A549 (cell line): ENCODE results near the gene SLC17A7. TPM values are rescaled to one million over a fixed set of nuclear protein-coding genes. Genes with fewer than 3 reads are reported as not detected.

Source experiments
- ATAC-seq, 2 experiments: fragments of 200-7000 bp in 1 of 2; fragments of >200 bp in 1 of 2; cut with Nextera tagmentation in 1 of 2; cut with Tn5 transposase in 1 of 2; 3 replicates each; pipeline versions ENCODE4 v1.8.0 to v1.9.1; 2018 to 2020; ENCODE audit warnings: mild to moderate bottlenecking in 1 of 2, moderate library complexity in 1 of 2
- CTCF ChIA-PET: fragments of 300-600 bp; sonication (Branson Sonifier 250); formaldehyde crosslinking; extraction: SDS; loops from one replicate; lab custom pipeline; 2021; ENCODE audit warnings: antibody characterized with exemption, inconsistent platforms; lab: Yijun Ruan, JAX
- POLR2A ChIA-PET: fragments of 350-600 bp; formaldehyde crosslinking; extraction: SDS; loops from one replicate; lab custom pipeline; 2021; ENCODE audit warnings: antibody characterized with exemption, inconsistent platforms; lab: Yijun Ruan, JAX
- DNase-seq, 2 experiments: peaks; one replicate each; pipeline versions ENCODE4 v3.0.0 to v3.0.0-alpha.2; 2011 to 2016; ENCODE audit warnings: low read depth in 1 of 2, low spot score in 1 of 2
- FAIRE-seq: peaks from 2 replicates; lab custom pipeline; 2011; peaks lifted over from hg19 to GRCh38; lab: Jason Lieb, UNC
- H3K27ac ChIP-seq, 2 experiments: fragments of >200 bp; sonication (Bioruptor Twin); formaldehyde crosslinking; 3 replicates each; pipeline ENCODE4 v1.5.1; 2016 to 2017
- H3K4me1 ChIP-seq: fragments of >200 bp; sonication (Bioruptor Twin); formaldehyde crosslinking; 3 replicates; pipeline ENCODE4 v1.6.1; 2016
- H3K4me2 ChIP-seq: fragments of >200 bp; sonication (Bioruptor Twin); formaldehyde crosslinking; 3 replicates; pipeline ENCODE4 v1.6.1; 2016
- H3K4me3 ChIP-seq: fragments of >200 bp; sonication (Bioruptor Twin); formaldehyde crosslinking; 3 replicates; pipeline ENCODE4 v1.5.1; 2016
- H3K9me3 ChIP-seq: fragments of >200 bp; sonication (Bioruptor Twin); formaldehyde crosslinking; 3 replicates; pipeline ENCODE4 v1.6.1; 2016
- CHD2 ChIP-seq: fragments of 150-350 bp; IDR thresholded peaks from 2 replicates; pipeline ENCODE4 v1.6.1; 2014; ENCODE audit warnings: low read length; ENCODE audit not compliant: partially characterized antibody
- EHF ChIP-seq: fragments of 250-450 bp; sonication (Bioruptor Pico); IDR thresholded peaks from 2 replicates; pipeline ENCODE4 v1.5.0; 2020; ENCODE audit warnings: mild to moderate bottlenecking
- ESRRA ChIP-seq: fragments of 150-350 bp; IDR thresholded peaks from 2 replicates; pipeline ENCODE4 v1.6.1; 2014; ENCODE audit warnings: mild to moderate bottlenecking, low read length, borderline replicate concordance
- FOSL2 ChIP-seq, 2 experiments: fragments of 450-650 bp in 1 of 2; fragments of >200 bp in 1 of 2; sonication (Bioruptor Twin) in 1 of 2; formaldehyde crosslinking; IDR thresholded peaks; 2 replicates each; pipeline versions ENCODE4 v1.5.0 to v1.6.1; 2016 to 2020; ENCODE audit warnings: mild to moderate bottlenecking in 1 of 2, moderate library complexity in 1 of 2
- KDM1A ChIP-seq: fragments of 200-600 bp; sonication (generic); IDR thresholded peaks from 2 replicates; pipeline ENCODE4 v1.6.1; 2016; ENCODE audit warnings: low read depth, mild to moderate bottlenecking
- NPAS2 ChIP-seq: fragments of 250-450 bp; sonication (Bioruptor Pico); IDR thresholded peaks from 2 replicates; pipeline ENCODE4 v1.8.0; 2022; ENCODE audit warnings: mild to moderate bottlenecking, moderate library complexity, borderline replicate concordance
- POLR2A ChIP-seq: IDR thresholded peaks from 2 replicates; pipeline ENCODE4 v1.6.1; 2012; ENCODE audit warnings: mild to moderate bottlenecking, low read length
- RAD21 ChIP-seq, 2 experiments: fragments of >200 bp in 1 of 2; sonication (Bioruptor Twin) in 1 of 2; formaldehyde crosslinking in 1 of 2; IDR thresholded peaks in 1 of 2; conservative IDR thresholded peaks in 1 of 2; 2 replicates in 1 of 2; 3 replicates in 1 of 2; pipeline ENCODE4 v1.6.1; 2012 to 2018; ENCODE audit warnings: inconsistent platforms in 1 of 2
- RFX5 ChIP-seq: fragments of 450-650 bp; IDR thresholded peaks from 2 replicates; pipeline ENCODE4 v1.7.1; 2014; ENCODE audit warnings: antibody characterized with exemption, mild to moderate bottlenecking, moderate library complexity
- ZC3H11A ChIP-seq: fragments of 450-650 bp; IDR thresholded peaks from 2 replicates; pipeline ENCODE4 v1.6.1; 2014; ENCODE audit warnings: antibody characterized with exemption, mild to moderate bottlenecking
- ZNF302 ChIP-seq: fragments of 250-450 bp; sonication (Bioruptor Pico); IDR thresholded peaks from 2 replicates; pipeline ENCODE4 v1.9.0; 2021; ENCODE audit warnings: inconsistent platforms, mild to moderate bottlenecking, moderate library complexity
- WGBS: methylation state at CpG from one replicate; pipeline ENCODE4 v1.1.6; 2017; ENCODE audit errors: missing lambda C conversion rate; 5-methylcytosine and 5-hydroxymethylcytosine counted together
- polyA plus RNA-seq, 4 experiments: library from polyadenylated mRNA; depleted of rRNA in 3 of 4; stranded (reverse); fragments of >200 nt; fragmentation: RNase III in 1 of 4; extraction: RNeasy Plus Mini Kit Qiagen cat#74134 plus additional on column Dnase treatment in 1 of 4; gene quantifications; 2 replicates in 3 of 4; 3 replicates in 1 of 4; pipeline ENCODE4 v1.2.3, GENCODE V29; 2011 to 2017
- TF ChIP-seq, protein P1 (sequence below): fragments of >200 bp; sonication (Bioruptor Twin); formaldehyde crosslinking; IDR thresholded peaks from 3 replicates; pipeline ENCODE4 v1.5.1; 2016
- TF ChIP-seq, protein P2 (sequence below): IDR thresholded peaks from 2 replicates; pipeline ENCODE4 v1.6.1; 2012; ENCODE audit warnings: low read depth, borderline replicate concordance

Gene SLC17A7
- polyA plus RNA-seq, 2 of the 4 experiments (the other 2 are of a cell fraction) = 0.39 to 0.48 TPM

DNA sequence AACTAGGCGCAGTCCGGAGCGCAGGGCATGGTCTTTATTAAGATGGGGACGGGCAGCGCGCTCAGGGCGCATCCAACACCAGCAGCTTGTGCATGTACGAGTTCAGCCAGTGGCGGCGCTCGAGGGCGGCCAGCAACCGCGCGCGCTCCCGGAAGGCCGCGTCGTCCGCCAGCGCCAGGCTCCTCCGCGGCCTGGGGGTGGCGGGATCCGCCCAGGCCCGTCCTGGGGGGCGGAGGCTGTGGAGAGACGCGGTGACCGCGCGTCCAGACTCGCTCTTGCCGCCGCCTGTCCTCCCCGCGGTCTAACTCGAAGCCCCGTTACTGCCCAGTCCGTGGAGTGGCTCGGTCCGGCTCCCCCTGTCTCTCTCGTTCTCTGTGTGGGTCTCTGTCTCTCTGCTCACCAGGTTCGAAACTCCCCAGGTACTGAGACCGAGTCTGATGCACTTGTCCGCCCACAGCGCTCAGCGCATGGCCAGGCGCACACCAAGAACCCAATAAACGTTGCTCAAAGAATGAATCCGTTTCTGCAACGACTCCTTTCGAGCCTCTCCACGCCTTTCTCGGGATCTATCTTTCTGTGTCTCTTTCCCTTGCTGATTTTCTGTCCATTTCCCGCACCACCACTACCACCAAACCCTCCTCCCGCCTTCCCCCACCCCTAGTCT is 18.8 kb downstream of the SLC17A7 start (continued):
- TF ChIP-seq, protein P1, sequence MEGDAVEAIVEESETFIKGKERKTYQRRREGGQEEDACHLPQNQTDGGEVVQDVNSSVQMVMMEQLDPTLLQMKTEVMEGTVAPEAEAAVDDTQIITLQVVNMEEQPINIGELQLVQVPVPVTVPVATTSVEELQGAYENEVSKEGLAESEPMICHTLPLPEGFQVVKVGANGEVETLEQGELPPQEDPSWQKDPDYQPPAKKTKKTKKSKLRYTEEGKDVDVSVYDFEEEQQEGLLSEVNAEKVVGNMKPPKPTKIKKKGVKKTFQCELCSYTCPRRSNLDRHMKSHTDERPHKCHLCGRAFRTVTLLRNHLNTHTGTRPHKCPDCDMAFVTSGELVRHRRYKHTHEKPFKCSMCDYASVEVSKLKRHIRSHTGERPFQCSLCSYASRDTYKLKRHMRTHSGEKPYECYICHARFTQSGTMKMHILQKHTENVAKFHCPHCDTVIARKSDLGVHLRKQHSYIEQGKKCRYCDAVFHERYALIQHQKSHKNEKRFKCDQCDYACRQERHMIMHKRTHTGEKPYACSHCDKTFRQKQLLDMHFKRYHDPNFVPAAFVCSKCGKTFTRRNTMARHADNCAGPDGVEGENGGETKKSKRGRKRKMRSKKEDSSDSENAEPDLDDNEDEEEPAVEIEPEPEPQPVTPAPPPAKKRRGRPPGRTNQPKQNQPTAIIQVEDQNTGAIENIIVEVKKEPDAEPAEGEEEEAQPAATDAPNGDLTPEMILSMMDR = peak; percentile 61
- TF ChIP-seq CHD2 = no peak

DNA sequence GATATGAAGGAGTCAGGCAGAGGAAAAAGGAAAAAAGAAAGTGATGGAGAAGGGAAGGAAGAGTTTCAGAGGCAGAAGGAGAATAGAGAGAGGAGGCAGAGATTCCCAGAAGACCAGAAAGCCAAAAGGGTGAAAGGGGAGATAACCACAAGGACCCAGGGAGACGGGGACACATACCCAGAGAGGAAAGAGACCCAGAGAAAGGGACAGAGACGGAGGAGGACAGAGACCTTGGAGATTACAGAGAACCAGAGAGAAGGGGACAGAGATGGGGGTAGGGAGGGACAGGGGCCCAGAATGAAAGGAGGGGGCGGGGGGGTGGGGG is 19.5 kb downstream of the SLC17A7 start:
- ATAC-seq = no peak
- H3K27ac ChIP-seq = no peak overlapping the region; a peak in 1 of 6 replicates
- no peak for DNase-seq
- no peaks in the 10 kb centered on the region for H3K9me3 ChIP-seq
- no peak for FAIRE-seq
- TF ChIP-seq RFX5 = no peak
- TF ChIP-seq EHF (CRISPR knock-in tag) = no peak
- TF ChIP-seq NPAS2 (CRISPR knock-in tag) = no peak
- no peak for TF ChIP-seq POLR2A
- TF ChIP-seq ESRRA = no peak
- TF ChIP-seq ZNF302 (CRISPR knock-in tag) = no peak
- TF ChIP-seq RAD21 (conservative IDR thresholded peaks at IDR 0.05 in 1 of 2, IDR thresholded peaks at IDR 0.05 in 1 of 2) = no peak
- no peak for TF ChIP-seq KDM1A
- TF ChIP-seq, protein P1 = no peak
- TF ChIP-seq, all 56 proteins: peak for 0
- ChIA-PET POLR2A (interaction anchor here (0.8 to 1.0 kb wide), 2 partner anchors 11 to 34 kb away, joined by 4 to 5 read pairs; partner anchors contain the start of gene KASH5), CTCF (interaction anchor here (0.6 to 13.8 kb wide), 16 partner anchors 9 to 166 kb away, joined by 3 to 141 read pairs (median 4); partner anchors contain the start of genes PIH1D1 and SLC17A7)
- WGBS = 48% methylated on average over 2 of the region's 3 CpGs
- H3K4me2 ChIP-seq = peak overlapping the region; percentile 88
- H3K4me3 ChIP-seq = peak overlapping the region; percentile 38; the same call in 2 of the 3 replicates
- H3K4me1 ChIP-seq = peaks cover 26% of the 10 kb centered on the region

DNA sequence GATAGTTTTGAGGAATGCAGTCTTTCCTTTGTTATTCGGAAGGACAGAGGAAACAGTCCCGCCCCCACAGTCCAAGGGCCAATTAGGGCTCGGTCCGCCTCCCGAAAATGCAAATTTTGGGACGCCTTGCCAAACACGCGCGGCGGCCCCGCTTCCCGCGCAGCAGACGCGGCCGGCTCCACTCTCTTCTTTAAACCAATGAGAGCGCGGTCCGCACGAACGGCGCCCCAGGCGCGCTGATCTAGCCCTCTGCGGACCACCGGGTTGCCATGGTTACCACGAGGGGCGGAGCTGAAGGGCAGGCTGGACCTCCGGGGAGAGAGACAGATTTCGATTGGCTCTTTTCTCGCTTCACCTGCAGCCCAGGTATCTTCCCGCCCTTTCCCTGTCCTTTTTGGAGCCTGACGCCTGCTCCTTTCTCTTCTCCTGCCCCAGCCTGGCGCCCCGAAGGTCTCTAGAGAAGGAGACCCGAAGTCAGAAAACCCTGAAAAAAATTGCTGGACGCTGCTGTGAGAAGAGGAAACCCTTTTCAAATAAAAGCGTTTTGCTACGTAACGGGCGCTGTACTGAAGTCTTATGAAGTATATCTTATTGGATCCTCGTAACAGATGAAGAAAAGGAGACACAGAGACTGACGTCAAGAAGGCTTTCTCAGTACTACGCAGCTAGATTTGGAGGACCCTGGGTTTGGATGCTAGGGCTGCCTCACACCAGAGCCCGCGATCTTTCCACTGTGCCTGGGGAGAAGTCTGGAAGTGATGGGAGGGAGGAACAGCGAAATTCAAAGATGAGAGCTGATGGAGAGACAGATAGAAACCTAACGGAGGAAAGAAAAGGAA is 20.1 kb downstream of the SLC17A7 start:
- ATAC-seq (peak in 1 of 2 experiments; percentile 4; a peak in 2 of 6 replicates), DNase-seq (no peak), FAIRE-seq (no peak)
- TF ChIP-seq, protein P2, sequence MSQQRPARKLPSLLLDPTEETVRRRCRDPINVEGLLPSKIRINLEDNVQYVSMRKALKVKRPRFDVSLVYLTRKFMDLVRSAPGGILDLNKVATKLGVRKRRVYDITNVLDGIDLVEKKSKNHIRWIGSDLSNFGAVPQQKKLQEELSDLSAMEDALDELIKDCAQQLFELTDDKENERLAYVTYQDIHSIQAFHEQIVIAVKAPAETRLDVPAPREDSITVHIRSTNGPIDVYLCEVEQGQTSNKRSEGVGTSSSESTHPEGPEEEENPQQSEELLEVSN = peak; percentile 22; the same call in 1 of the 2 replicates
- TF ChIP-seq ZC3H11A (no peak), RFX5 (no peak), FOSL2 (IDR thresholded peaks at IDR 0.05) (no peak), FOSL2 (CRISPR knock-in tag; IDR thresholded peaks at IDR 0.05) (no peak)
- H3K9me3 ChIP-seq = no peaks in the 10 kb centered on the region
- H3K4me3 ChIP-seq = peak overlapping the region; percentile 21; the same call in 1 of the 3 replicates
- H3K27ac ChIP-seq = no peak overlapping the region
- POLR2A ChIA-PET = interaction anchor here (0.8 to 1.0 kb wide), 2 partner anchors 10 to 33 kb away, joined by 4 to 5 read pairs; partner anchors contain the start of gene KASH5
- H3K4me2 ChIP-seq = peak overlapping the region; percentile 88
- 58% methylated on average over 48 of the region's 48 CpGs for WGBS
- CTCF ChIA-PET = interaction anchor here (0.6 to 13.8 kb wide), 16 partner anchors 8 to 166 kb away, joined by 3 to 141 read pairs (median 6); partner anchors contain the start of gene SLC17A7
- H3K4me1 ChIP-seq = peaks cover 21% of the 10 kb centered on the region
